G401 (cell line): ENCODE data around the gene SLC12A8. TPM values are rescaled to one million over a fixed set of nuclear protein-coding genes. Genes with fewer than 3 reads are reported as not detected.

Experiments used
- DNase-seq: peaks from one replicate; pipeline ENCODE4 v3.0.0-alpha.2; 2015; ENCODE audit warnings: low spot score
- in situ Hi-C: cut with HindIII; loops from 2 replicates; pipeline ENCODE4 v1.10.0; 2016; ENCODE audit warnings: low sequenced_read_pairs, mixed read lengths
- total RNA-seq: library from RNA; depleted of rRNA; stranded (reverse); fragments of >200 nt; shearing (Covaris generic); gene quantifications from 2 replicates; pipeline ENCODE4 v1.2.3, GENCODE V29; 2014; rRNA removed

SLC12A8 gene
- not detected in 2 replicates for total RNA-seq

GRCh38 chr3:125212509-125213363, at the start of gene SLC12A8:
SLC12A8 (minus strand) TSS chr3:125212748; CDS start chr3:125211349, 1,399 bp downstream.
- in situ Hi-C loops: no loop called here
- no peak for DNase-seq

GRCh38 chr3:125262161-125262560, 49.6 kb upstream of the SLC12A8 start:
- no peak for DNase-seq
- in situ Hi-C loops: no loop called here

GRCh38 chr3:125261031-125261430, 48.5 kb upstream of the SLC12A8 start:
- in situ Hi-C loops: no loop called here
- no peak for DNase-seq

- in situ Hi-C loops: no loop called here
Measured at GRCh38 chr3:125260158-125260557, 47.6 kb upstream of the SLC12A8 start.

GRCh38 chr3:125257536-125257935, 45.0 kb upstream of the SLC12A8 start:
- in situ Hi-C loops: no loop called here
- DNase-seq: no peak

More at GRCh38 chr3:125260158-125260557, 47.6 kb upstream of the SLC12A8 start:
- no peak for DNase-seq

- in situ Hi-C loops: no loop called here
- no peak for DNase-seq
Measured at GRCh38 chr3:125256675-125257074, 44.1 kb upstream of the SLC12A8 start.

GRCh38 chr3:125250973-125251372, 38.4 kb upstream of the SLC12A8 start:
- no peak for DNase-seq

GRCh38 chr3:125246237-125246636, 33.7 kb upstream of the SLC12A8 start:
- in situ Hi-C loops: no loop called here
- DNase-seq: no peak

More at GRCh38 chr3:125250973-125251372, 38.4 kb upstream of the SLC12A8 start:
- in situ Hi-C loops: no loop called here

- in situ Hi-C loops: no loop called here
- DNase-seq: no peak
Measured at GRCh38 chr3:125245521-125245920, 33.0 kb upstream of the SLC12A8 start.

- DNase-seq: no peak
- in situ Hi-C loops: no loop called here
Measured at GRCh38 chr3:125240496-125240895, 27.9 kb upstream of the SLC12A8 start.

GRCh38 chr3:125239266-125239665, 26.7 kb upstream of the SLC12A8 start:
- no peak for DNase-seq
- in situ Hi-C loops: no loop called here

GRCh38 chr3:125238759-125239158, 26.2 kb upstream of the SLC12A8 start:
- in situ Hi-C loops: no loop called here
- no peak for DNase-seq

GRCh38 chr3:125236331-125236903, 23.9 kb upstream of the SLC12A8 start:
- DNase-seq: no peak
- in situ Hi-C loops: no loop called here

GRCh38 chr3:125234831-125235230, 22.3 kb upstream of the SLC12A8 start:
- in situ Hi-C loops: no loop called here
- DNase-seq: no peak

GRCh38 chr3:125232401-125232800, 19.9 kb upstream of the SLC12A8 start:
- in situ Hi-C loops: no loop called here
- DNase-seq: no peak

GRCh38 chr3:125231895-125232294, 19.3 kb upstream of the SLC12A8 start:
- in situ Hi-C loops: no loop called here
- no peak for DNase-seq

- DNase-seq: no peak
- in situ Hi-C loops: no loop called here
Measured at GRCh38 chr3:125229707-125230106, 17.2 kb upstream of the SLC12A8 start.

GRCh38 chr3:125229168-125229567, 16.6 kb upstream of the SLC12A8 start:
- in situ Hi-C loops: no loop called here
- DNase-seq: no peak

GRCh38 chr3:125221831-125222230, 9.3 kb upstream of the SLC12A8 start:
- DNase-seq: no peak
- in situ Hi-C loops: no loop called here

GRCh38 chr3:125220727-125221429, 8.3 kb upstream of the SLC12A8 start:
- DNase-seq: no peak
- in situ Hi-C loops: no loop called here
